GM19455 (cell line): ENCODE data around the gene HIPK1.
"Not testable (repeated sequence)": the region's sequence is repeated elsewhere in the genome, so short reads cannot be mapped to it uniquely, and the experiment has no call there.

Experiments
- ATAC-seq: cut with Tn5 transposase; IDR thresholded peaks from one replicate; pipeline ENCODE4 v1.9.1; 2021; ENCODE audit not compliant: unreplicated experiment

HIPK1 gene

DNA sequence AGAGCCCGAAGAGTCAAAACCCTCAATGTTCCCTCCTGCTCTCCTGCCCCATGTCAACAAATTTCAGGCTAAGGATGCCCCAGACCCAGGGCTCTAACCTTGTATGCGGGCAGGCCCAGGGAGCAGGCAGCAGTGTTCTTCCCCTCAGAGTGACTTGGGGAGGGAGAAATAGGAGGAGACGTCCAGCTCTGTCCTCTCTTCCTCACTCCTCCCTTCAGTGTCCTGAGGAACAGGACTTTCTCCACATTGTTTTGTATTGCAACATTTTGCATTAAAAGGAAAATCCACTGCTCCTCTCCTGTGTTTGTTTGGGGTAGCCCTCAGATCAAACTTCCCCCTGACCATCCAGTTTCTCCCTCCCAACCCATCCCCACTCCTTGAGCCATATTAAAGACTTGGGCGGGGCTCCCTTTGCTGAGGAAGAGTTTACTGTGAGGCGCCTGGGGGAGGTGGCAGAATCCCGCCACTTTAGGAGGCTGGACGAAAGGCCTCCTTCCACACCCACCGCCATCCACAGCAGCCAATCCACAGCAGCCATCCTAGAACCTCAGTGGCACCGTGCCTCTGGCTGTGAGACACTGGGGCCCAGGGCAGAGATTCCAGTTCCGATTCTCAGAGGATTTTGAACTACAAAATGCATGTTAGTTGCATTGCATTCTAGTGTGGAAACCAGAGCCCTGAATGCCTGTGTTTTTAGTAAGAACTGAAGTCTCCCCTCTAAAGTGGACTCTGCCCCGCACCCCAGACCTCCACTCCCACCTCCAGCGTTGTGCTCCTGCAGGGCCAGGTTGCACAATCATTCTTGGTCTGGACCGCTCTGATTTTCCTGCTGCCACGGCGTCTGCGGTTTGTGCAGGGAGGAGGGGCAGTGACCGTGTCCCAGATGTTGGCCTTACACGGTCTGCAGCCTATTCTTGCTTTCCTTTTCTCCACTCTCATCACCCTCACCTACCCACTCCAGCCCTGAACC lies 53.1 kb downstream of the HIPK1 start:
- no peak for ATAC-seq

GRCh38 chr1:113982949-113983348 lies 53.8 kb downstream of the HIPK1 start:
- no peak for ATAC-seq

DNA sequence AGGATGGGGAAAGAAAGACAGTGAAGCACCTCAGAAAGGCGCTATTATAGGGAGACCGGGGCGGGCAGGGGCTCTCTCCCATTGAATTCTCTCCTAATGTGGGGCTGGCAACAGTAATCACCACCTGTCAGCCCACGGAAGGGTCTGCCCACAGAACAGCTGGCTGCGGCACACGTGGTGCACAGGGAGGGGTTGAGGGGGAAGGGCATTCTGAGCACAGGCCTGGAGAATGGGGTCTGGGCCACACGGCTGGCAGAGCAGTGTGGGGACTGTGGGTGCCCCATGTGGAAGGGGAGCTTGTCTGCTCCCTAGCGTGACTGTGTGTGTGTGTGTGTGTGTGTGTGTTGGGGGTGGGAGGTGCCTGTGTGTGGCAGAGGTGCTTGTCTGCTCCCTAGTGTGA lies 54.3 kb downstream of the HIPK1 start:
- ATAC-seq: no peak

- ATAC-seq: no peak
Measured at GRCh38 chr1:113983826-113984225, 54.7 kb downstream of the HIPK1 start.

DNA sequence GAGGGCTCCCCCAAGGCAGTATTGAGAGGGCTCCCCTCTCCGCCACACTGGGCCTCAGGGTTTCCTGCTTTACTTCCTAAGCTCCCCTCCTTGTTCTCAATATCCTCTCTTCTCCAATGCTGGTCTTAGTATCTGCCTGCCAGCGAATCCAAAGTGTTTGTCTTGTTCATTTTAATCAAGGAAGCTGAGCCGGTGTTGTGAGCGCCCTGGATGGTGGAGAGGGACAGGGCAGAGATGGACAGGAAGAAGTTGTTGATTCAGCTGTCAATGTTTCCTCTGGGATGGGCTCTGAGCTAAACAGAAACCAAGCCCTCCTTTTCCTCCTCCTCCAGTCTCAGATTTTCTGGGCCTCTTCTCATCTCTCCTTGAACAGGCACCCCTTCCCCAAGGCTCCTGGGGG lies 55.6 kb downstream of the HIPK1 start:
- ATAC-seq: no peak

- ATAC-seq: no peak
Measured at GRCh38 chr1:113986802-113987201, 57.7 kb downstream of the HIPK1 start.

GRCh38 chr1:113987259-113987658 lies 58.1 kb downstream of the HIPK1 start:
- ATAC-seq: no peak

DNA sequence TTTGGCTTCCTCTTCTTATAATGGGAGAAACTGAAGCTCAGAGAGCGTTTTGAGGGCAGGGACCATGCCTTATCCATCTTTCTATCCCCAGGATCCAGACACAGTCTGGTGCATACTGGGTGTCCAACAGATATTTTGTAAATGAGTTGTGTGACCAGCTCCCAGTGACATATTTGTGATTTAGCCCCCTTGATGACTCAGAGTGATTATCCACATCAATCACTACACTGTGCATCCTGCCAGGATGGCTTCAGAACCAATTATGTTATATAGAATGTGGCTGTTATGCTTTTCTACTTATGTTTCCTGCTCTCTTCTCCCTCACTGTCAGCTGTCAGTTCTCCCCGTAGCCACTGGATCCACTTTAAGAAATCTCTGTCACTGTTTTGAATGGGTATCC lies 61.4 kb downstream of the HIPK1 start:
- no peak for ATAC-seq

DNA sequence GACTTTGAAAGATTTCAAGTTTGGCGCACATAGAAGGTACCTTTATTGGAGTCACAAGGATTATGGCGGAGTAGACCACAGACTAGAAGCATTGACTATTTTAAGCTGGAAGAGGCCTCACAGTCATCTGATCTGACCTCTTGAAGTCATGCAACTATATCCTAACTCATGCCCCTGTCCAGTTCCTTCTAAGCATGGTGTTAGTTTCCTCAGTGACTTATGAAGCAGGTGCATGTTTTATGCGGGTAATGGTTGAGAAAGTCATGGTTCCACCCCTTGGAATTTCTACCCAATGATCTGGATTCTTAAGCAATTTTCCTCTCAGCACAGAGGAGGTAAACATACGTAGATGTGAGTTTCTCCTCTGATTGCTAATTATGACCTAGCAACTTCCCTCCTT lies 61.8 kb downstream of the HIPK1 start:
- ATAC-seq: no peak

DNA sequence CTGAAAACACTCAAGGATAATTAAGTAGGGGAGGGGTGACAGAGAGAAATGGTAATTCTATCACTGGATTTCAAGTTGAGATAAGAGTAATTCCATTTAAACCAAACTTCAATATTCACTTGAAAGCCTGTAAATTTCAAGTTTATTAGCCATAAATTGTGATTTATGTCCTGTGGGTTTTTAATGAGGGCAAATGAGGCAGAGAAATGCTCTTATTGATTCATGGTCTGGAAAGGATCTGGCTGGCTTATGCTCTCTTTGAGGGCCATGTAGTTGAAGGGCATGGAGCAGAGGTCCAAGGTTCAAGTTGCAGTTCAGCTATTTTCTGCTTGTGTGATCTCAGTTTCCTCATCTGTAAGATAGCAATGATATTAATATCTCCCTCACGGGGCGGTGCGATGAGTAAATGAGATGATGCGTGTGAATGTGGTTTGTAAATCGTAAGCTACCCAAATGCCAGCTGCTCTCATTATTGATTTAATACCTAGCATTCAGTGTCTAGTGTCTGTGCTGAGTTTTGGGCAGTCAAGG lies 62.4 kb downstream of the HIPK1 start:
- ATAC-seq: no peak

- ATAC-seq: no peak
Measured at GRCh38 chr1:113993072-113993471, 63.9 kb downstream of the HIPK1 start.

GRCh38 chr1:113993766-113994165 lies 64.6 kb downstream of the HIPK1 start:
- ATAC-seq: no peak

GRCh38 chr1:113995382-113995781 lies 66.3 kb downstream of the HIPK1 start:
- ATAC-seq: no peak

DNA sequence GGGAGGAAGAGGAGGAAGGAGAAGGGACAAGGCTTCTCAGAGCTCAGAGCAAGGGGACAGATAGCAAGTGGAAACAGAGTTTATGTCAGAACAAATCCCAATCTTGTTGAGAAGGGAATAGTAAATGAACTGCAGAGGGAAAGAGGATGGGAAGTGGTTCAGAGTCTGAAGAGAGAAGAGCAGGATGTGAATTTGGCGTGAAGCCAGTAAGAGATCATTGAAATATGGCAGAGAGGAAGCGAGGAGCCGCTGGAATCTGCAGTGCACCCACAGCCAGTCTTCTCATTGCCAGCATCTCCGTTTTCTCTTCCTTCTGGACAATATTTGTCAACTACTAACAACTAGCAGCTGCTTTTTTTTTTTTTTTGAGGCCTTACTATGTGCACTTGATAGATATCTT lies 69.2 kb downstream of the HIPK1 start:
- ATAC-seq: no peak

DNA sequence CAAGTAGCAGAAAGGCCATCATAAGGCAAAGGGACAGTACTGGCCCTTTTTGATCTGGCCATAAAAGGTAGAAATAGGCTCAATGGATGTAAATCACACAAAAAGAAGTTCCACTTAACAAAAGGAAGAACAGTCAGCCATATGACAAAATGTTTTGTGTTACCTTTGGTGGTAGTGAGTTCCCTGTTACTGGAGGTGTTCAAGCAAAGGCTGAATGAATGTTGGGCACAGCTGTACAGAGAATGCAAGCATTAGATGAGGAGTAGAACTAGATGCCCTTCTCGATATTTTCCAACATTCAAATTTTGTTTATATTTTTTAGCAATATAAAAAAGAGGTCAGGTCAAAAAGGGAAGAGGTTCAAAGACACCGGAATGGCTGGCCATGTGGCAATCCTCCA lies 70.1 kb downstream of the HIPK1 start:
- no peak for ATAC-seq

DNA sequence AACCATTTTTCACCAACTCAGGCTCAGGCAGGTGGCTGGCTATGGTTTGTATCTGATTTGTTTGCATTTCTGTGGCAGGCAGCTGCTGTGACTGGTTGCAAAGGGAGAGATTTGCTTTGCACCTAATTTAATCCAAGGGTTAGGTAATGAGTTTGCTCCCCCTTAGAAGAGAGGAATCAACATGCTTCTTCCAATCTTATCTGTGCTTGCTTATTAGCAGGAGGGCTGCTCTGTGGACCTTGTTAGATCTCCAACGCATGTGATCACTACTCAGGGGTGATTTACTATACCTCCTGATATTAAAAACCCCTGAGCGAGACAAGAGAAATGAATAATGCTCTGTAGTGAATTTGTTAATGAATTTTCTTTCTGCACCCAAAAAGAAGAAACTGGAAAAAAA lies 70.7 kb downstream of the HIPK1 start:
- no peak for ATAC-seq

DNA sequence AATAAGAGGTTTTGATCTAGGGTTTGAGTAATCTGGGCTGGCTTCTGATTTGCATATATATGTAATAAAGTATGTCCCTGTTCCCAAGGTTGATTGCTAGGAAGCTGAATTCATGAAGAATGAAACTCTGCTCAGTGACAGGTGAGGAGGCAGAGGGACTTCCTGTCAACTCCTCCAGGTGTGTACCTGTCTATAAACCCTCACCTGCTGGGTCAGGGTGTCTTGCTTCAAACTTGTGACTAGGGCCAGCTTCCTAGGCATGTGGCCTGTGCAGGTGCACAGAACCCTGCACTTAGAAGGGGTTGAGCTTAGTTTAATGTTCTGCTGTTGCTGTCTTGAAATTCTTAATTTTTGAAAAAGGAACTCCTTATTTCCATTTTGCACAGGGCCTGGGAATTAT lies 71.3 kb downstream of the HIPK1 start:
- ATAC-seq: no peak

- ATAC-seq: no peak
Measured at GRCh38 chr1:114002492-114003239, 73.5 kb downstream of the HIPK1 start.

GRCh38 chr1:114003431-114003830 lies 74.3 kb downstream of the HIPK1 start:
- no peak for ATAC-seq

GRCh38 chr1:114006825-114007224 lies 77.7 kb downstream of the HIPK1 start:
- ATAC-seq: not testable (repeated sequence)

DNA sequence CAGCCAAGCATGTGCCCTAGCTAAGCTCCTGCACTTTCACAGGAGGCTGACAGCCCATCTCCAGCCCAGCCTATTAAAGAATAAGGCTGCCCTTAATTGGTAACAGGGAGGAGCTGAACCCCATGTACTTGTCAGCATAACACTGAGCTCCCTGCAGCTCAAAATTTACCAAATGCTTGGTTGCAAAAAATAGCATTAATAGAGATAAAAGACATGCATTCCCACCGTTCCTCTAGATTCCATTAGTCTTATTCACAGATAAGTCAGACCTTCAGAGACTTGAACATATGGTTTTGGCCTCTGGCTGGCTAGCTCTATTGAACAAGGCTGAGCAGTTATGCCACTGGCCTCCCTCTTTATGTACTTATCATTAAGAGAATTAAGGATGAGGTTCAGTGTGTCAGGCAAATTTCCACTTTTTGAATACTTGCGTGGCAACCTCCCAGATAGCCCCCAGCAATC lies 79.4 kb downstream of the HIPK1 start:
- no peak for ATAC-seq

GRCh38 chr1:114008993-114009392 lies 79.9 kb downstream of the HIPK1 start:
- no peak for ATAC-seq
